ENCODE measurements around the gene TEX11.

TEX11 gene

GRCh38 chrX:70504772-70505450, 403.6 kb downstream of the TEX11 start:
- no peak for TF ChIP-seq CTCF (IDR thresholded peaks at IDR 0.05; ENCODE audit: low read depth, low read length)
- DNase-seq (ENCODE audit: extremely low read depth, low read depth), result no peak

- DNase-seq (ENCODE audit: extremely low read depth, low read depth), result no peak
- TF ChIP-seq CTCF (IDR thresholded peaks at IDR 0.05; ENCODE audit: low read depth, low read length), result no peak
Observed at GRCh38 chrX:70500826-70501225, 407.7 kb downstream of the TEX11 start.

GRCh38 chrX:70498129-70498528, 410.4 kb downstream of the TEX11 start:
- DNase-seq (ENCODE audit: extremely low read depth, low read depth), result no peak

DNA sequence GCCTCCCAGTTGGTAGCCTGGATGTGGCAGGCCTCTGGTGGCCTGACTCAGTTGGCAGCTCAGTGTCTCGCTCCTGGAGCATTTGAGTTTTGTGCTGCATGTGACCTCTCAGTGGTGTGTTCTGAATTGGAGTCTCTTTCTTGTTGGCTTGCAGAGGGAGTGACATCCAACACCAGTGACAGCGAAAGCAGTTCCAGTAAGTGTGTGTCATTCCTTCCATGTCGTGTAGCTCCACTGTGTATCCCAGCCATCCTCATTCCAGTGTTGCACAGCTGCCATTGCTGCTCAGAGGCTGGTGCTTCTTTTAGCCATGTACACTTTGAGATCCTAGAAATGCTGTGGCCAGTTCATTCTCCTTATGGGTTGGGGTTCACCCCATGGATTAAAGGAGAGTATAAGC, 411.5 kb downstream of the TEX11 start:
- TF ChIP-seq CTCF (IDR thresholded peaks at IDR 0.05; ENCODE audit: low read depth, low read length), result no peak
- no peak for DNase-seq (ENCODE audit: extremely low read depth, low read depth)

More at GRCh38 chrX:70498129-70498528, 410.4 kb downstream of the TEX11 start:
- no peak for TF ChIP-seq CTCF (IDR thresholded peaks at IDR 0.05; ENCODE audit: low read depth, low read length)

DNA sequence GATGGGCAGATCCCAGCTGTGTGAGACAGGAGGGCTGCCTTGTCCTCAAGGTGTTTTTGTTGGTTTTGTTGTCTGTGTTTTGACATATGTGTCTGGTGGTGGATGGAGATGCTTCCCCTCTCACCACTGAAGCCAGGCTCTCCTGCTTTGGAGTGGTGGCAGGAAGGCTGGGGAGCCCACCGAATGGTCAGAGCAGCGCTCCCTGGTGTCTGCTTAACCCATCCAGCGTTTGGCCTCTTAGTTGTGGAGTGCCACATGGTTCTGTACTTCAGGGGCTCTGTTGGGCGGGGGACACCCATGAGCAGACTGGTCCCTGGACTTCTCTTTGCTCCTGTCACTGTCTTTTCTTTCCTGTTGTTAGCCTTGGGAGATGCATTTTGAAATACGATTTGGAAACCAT, 412.0 kb downstream of the TEX11 start:
- TF ChIP-seq CTCF (IDR thresholded peaks at IDR 0.05; ENCODE audit: low read depth, low read length), result no peak
- DNase-seq (ENCODE audit: extremely low read depth, low read depth), result no peak

DNA sequence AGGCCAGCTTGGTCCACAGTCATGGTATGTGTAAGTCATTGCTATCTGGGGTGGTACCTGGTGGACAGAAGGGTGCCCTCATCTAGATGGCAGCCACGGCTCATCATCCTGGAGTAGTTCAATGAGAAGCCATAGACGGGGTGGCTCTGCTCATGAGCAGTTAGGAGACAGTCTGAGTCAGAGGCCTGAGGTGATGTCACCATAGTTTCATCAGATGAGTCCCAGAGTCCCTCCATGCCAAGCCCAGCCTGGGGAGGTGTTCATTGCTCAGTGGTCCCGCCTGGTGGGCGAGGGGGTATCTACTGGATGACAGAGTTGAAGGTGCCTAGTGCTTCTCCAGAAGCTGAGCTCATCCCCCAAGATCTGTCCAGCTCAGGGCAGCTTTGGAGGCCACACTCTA, 414.1 kb downstream of the TEX11 start:
- DNase-seq (ENCODE audit: extremely low read depth, low read depth), result no peak
- TF ChIP-seq CTCF (IDR thresholded peaks at IDR 0.05; ENCODE audit: low read depth, low read length), result no peak

DNA sequence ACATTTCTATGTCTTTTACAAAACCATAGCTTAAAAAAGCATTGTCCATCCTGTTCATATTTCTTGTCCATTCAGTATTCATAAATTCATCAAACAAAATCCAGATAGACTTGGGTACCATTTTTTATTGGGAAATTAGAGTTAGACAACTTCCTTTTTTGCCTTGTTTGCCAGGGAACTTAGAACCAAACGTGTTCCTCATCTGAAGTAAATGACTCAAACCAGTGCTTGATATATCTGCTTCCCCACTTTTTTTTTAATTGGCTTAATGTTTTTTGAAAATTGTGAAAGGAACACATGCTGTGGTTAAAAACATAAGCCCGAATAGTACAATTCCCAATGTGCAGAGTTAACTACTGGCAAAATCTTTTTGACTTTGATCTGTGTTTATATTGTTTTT, 419.7 kb downstream of the TEX11 start:
- no peak for DNase-seq (ENCODE audit: extremely low read depth, low read depth)
- no peak for TF ChIP-seq CTCF (IDR thresholded peaks at IDR 0.05; ENCODE audit: low read depth, low read length)
